Measurements from ENCODE around the gene DDX42.

Gene DDX42

GRCh38 chr17:63833741-63834373, 59.9 kb downstream of the DDX42 start:
- Histone ChIP-seq H3K27ac (no peak overlapping the region), H3K4me2 (ENCODE audit: low read length) (no peak overlapping the region), H3K4me1 (peaks cover 15% of the 10 kb centered on the region), H3K4me3 (ENCODE audit: low read depth, low read length) (no peak overlapping the region), H3K36me3 (ENCODE audit: control insufficient read depth, insufficient read depth, low read length) (no peaks in the 10 kb centered on the region), H3K27me3 (ENCODE audit: control insufficient read depth, insufficient read depth, low read length) (no peaks in the 10 kb centered on the region), H2AFZ (no peak overlapping the region), H3K9me3 (ENCODE audit: control insufficient read depth, low read length) (no peaks in the 10 kb centered on the region), H3K79me2 (peaks cover 21% of the 10 kb centered on the region), H3K9ac (no peak overlapping the region)
- TF ChIP-seq CTCF (IDR thresholded peaks at IDR 0.05), result no peak

GRCh38 chr17:63834431-63835166, 60.6 kb downstream of the DDX42 start:
- Histone ChIP-seq H3K27me3 (ENCODE audit: control insufficient read depth, insufficient read depth, low read length) (no peaks in the 10 kb centered on the region), H3K36me3 (ENCODE audit: control insufficient read depth, insufficient read depth, low read length) (no peaks in the 10 kb centered on the region), H3K27ac (no peak overlapping the region), H3K4me1 (peaks cover 15% of the 10 kb centered on the region), H3K9me3 (ENCODE audit: control insufficient read depth, low read length) (no peaks in the 10 kb centered on the region), H3K9ac (no peak overlapping the region), H2AFZ (no peak overlapping the region), H3K4me2 (ENCODE audit: low read length) (no peak overlapping the region), H3K4me3 (ENCODE audit: low read depth, low read length) (no peak overlapping the region), H3K79me2 (peaks cover 28% of the 10 kb centered on the region)
- TF ChIP-seq CTCF (IDR thresholded peaks at IDR 0.05), result peak; percentile 82

GRCh38 chr17:63835167-63835720, 61.3 kb downstream of the DDX42 start:
- Histone ChIP-seq H2AFZ (no peak overlapping the region), H3K4me1 (peaks cover 16% of the 10 kb centered on the region), H3K79me2 (peaks cover 27% of the 10 kb centered on the region), H3K4me3 (ENCODE audit: low read depth, low read length) (no peak overlapping the region), H3K9ac (no peak overlapping the region), H3K27me3 (ENCODE audit: control insufficient read depth, insufficient read depth, low read length) (no peaks in the 10 kb centered on the region), H3K4me2 (ENCODE audit: low read length) (no peak overlapping the region), H3K9me3 (ENCODE audit: control insufficient read depth, low read length) (no peaks in the 10 kb centered on the region), H3K36me3 (ENCODE audit: control insufficient read depth, insufficient read depth, low read length) (no peaks in the 10 kb centered on the region), H3K27ac (no peak overlapping the region)
- TF ChIP-seq CTCF (IDR thresholded peaks at IDR 0.05), result no peak

- H3K9ac ChIP-seq, result no peak overlapping the region
- H3K27me3 ChIP-seq (ENCODE audit: control insufficient read depth, insufficient read depth, low read length), result no peaks in the 10 kb centered on the region
- H3K9me3 ChIP-seq (ENCODE audit: control insufficient read depth, low read length), result no peaks in the 10 kb centered on the region
- no peak for TF ChIP-seq CTCF (IDR thresholded peaks at IDR 0.05)
- H3K4me1 ChIP-seq, result peaks cover 28% of the 10 kb centered on the region
- H3K27ac ChIP-seq, result no peak overlapping the region
- H2AFZ ChIP-seq, result no peak overlapping the region
- no peak overlapping the region for H3K4me2 ChIP-seq (ENCODE audit: low read length)
- peaks cover 41% of the 10 kb centered on the region for H3K79me2 ChIP-seq
- H3K4me3 ChIP-seq (ENCODE audit: low read depth, low read length), result no peak overlapping the region
- H3K36me3 ChIP-seq (ENCODE audit: control insufficient read depth, insufficient read depth, low read length), result no peaks in the 10 kb centered on the region
Measured at GRCh38 chr17:63836811-63837210, 62.8 kb downstream of the DDX42 start.

All from parathyroid adenoma (tissue), 2 donors.